ENCODE results near the gene TLR4.

TLR4 gene

GRCh38 chr9:117734523-117735314 is 30.5 kb downstream of the TLR4 start:
- H3K4me3 ChIP-seq (ENCODE audit: low read depth, low read length), result no peak overlapping the region
- no peak for TF ChIP-seq CTCF (IDR thresholded peaks at IDR 0.05; ENCODE audit: low read depth, low read length)
- in situ Hi-C loops (cut with HindIII; ENCODE audit: low sequenced_read_pairs), result no loop called here
- peak; percentile 50 for DNase-seq (ENCODE audit: low read depth, low spot score)

GRCh38 chr9:117737721-117738226 is 33.6 kb downstream of the TLR4 start:
- no peak for DNase-seq (ENCODE audit: low read depth, low spot score)

GRCh38 chr9:117739206-117739605 is 35.0 kb downstream of the TLR4 start:
- TF ChIP-seq CTCF (IDR thresholded peaks at IDR 0.05; ENCODE audit: low read depth, low read length), result no peak
- in situ Hi-C loops (cut with HindIII; ENCODE audit: low sequenced_read_pairs), result no loop called here
- DNase-seq (ENCODE audit: low read depth, low spot score), result no peak
- no peak overlapping the region for H3K4me3 ChIP-seq (ENCODE audit: low read depth, low read length)

More at GRCh38 chr9:117737721-117738226, 33.6 kb downstream of the TLR4 start:
- H3K4me3 ChIP-seq (ENCODE audit: low read depth, low read length), result no peak overlapping the region
- in situ Hi-C loops (cut with HindIII; ENCODE audit: low sequenced_read_pairs), result no loop called here
- no peak for TF ChIP-seq CTCF (IDR thresholded peaks at IDR 0.05; ENCODE audit: low read depth, low read length)

DNA sequence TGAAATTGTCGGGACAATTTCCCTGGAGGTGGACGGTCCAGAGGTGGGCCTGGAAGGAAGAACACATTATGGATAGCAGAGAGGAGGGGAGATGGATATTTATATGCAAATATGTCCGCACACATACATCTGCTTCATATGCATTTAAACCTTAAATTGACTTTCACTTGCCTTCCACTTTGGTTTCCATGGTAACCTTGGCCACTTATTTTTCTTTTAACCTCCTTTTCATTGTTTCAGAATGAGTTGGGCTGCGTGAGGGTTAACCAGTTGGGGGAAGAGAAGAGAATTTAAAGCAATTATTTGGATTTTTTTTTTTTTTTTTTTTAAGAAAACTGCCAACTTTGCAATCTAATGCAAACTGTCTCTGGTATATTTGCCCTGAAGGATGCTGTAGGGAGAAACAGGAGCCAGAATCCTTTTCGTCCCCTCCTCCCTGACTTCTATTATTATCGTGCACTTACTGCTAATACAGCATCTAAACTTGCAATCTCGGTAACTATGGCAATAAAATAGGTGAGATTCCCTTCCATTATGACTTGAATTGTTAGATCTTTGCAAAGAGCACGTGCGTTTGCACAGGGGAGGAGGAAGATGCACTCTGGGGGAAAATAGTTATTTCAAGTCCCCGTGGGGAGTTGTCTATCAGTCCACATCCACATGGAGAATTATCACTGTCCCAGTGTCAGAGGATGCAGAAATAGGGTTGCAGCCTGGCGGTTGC is 35.6 kb downstream of the TLR4 start:
- DNase-seq (ENCODE audit: low read depth, low spot score), result no peak
- in situ Hi-C loops (cut with HindIII; ENCODE audit: low sequenced_read_pairs), result no loop called here
- H3K4me3 ChIP-seq (ENCODE audit: low read depth, low read length), result no peak overlapping the region
- TF ChIP-seq CTCF (IDR thresholded peaks at IDR 0.05; ENCODE audit: low read depth, low read length), result no peak

DNA sequence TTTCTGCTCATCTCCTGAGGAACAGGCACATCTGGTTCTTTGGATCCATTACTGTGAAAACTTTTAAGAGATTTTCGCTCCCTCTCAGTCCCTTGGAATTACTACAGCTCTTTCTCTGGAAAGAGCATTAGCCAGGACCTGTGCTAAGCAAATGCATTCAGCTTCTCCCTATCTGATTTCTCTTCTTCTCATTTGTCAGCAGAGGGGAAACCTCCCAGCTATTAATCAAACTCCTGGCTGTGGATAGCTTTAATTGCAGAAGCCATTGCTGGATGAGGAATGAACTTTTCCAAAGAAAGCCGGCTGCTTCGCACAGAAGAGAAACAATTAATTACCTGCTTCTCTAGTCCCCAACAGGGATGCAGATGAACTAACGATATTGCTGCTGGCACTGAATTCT is 37.9 kb downstream of the TLR4 start:
- H3K4me3 ChIP-seq (ENCODE audit: low read depth, low read length), result no peak overlapping the region
- TF ChIP-seq CTCF (IDR thresholded peaks at IDR 0.05; ENCODE audit: low read depth, low read length), result no peak
- in situ Hi-C loops (cut with HindIII; ENCODE audit: low sequenced_read_pairs), result no loop called here
- no peak for DNase-seq (ENCODE audit: low read depth, low spot score)

DNA sequence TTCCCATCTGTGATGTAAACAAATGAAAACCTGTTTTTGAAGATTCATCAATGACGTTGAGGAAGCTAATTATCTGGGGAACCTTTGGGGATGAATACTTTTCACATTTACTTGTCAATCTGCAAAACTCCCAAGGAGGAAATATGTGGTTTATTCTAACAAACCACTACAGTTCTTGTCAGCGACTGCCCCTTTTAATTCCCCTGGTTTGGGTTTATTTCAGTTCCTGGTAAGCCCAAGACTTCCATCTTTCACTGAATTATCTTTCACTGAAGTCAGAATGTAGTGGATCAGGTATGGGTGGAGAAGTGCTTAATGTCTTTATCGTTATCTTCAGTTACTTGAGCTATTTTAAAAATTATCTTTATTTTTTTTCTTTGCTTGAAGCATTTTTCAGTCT is 40.2 kb downstream of the TLR4 start:
- no peak for TF ChIP-seq CTCF (IDR thresholded peaks at IDR 0.05; ENCODE audit: low read depth, low read length)
- in situ Hi-C loops (cut with HindIII; ENCODE audit: low sequenced_read_pairs), result no loop called here
- no peak overlapping the region for H3K4me3 ChIP-seq (ENCODE audit: low read depth, low read length)
- no peak for DNase-seq (ENCODE audit: low read depth, low spot score)
